Measurements from ENCODE around the gene KREMEN2.
A peak's percentile ranks its signal among the peaks of the same experiment; 100 is the strongest.

- TF ChIP-seq CTCF (conservative IDR thresholded peaks at IDR 0.05; ENCODE audit: low read depth, low read length): peak; percentile 64
- no peak for TF ChIP-seq EZH2 (IDR thresholded peaks at IDR 0.05; ENCODE audit: borderline replicate concordance, low read depth, low read length, poor library complexity, severe bottlenecking)
Measured at GRCh38 chr16:2969545-2970521, 5.8 kb downstream of the KREMEN2 start.

Data from A673 (cell line).